Measurements from ENCODE around the gene HSDL1. TPM values are rescaled to one million over a fixed set of nuclear protein-coding genes. Genes with fewer than 3 reads are reported as not detected.
"Not testable (repeated sequence)": the region's sequence is repeated elsewhere in the genome, so short reads cannot be mapped to it uniquely, and the experiment has no call there.

HSDL1 gene
- polyA plus RNA-seq, 12 donors, result 14.2 to 21.3 (median 19.5) TPM; not detected in 1

DNA sequence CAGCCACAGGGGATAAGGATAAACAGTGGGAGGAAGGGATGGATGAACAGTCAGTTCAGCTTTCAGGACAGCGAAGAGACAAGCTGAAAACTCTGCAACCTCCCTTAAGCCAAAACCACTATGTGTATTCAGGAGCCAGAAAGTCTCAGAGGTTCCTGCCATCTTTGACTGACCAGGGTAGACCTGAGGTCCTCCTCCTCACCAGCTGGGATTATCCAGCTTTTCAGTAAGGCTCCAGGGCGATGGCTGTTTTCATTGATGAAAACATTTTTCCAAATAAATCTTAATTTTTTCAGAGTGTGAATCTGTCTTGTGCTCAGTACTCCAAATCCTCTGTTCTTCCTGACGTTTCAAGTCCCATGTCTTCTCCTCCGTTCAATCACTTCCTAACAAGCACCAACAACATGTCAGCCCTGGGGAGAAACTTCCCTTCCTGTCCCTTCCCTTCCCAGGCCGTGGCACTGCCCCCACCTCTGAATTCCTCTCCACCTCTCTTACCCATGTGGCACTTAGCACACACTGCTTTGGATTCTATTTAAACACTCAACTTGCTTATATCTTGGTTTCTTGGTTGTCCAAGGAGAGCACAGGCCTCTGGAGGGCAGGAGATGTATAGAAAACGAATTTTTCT, 5.2 kb downstream of the HSDL1 start:
- DNase-seq, result no peak

DNA sequence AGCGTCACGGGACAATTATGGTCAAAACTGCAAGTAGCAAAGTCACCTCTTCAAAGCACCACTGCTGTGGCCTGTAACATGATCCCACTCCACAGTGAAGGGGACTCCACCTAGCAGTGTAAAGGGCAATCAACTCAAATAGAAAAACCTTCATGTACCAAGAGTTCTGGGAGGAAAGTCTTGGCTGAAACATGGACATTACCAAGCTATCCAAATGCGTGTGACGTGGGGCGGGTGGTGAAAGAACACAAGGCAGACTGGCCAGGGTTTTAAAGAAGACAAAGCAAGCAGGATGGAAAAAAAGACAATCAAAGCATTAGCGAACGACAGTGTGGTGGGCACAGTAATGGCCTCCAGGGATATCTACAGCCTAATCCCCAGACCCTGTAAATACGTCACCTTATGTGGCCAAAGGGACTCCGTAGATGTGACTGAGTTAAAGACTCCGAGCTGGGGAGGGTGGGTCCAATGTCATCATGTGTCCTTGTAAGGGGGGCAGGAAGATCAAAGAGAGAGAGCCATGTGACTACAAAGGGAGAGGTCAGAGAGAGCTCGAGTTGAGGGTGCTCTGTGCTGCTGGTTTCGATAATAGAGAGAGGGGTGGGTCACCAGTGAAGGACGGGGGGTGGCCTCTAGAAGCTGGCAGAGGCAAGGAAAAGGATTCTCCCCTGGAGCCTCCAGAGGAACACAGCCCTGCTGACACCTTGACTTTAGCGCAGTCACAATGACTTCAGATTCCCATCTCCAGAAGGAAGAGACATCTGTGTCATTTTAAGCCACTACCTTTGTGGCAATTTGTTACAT, 6.0 kb downstream of the HSDL1 start:
- no peak for DNase-seq

DNA sequence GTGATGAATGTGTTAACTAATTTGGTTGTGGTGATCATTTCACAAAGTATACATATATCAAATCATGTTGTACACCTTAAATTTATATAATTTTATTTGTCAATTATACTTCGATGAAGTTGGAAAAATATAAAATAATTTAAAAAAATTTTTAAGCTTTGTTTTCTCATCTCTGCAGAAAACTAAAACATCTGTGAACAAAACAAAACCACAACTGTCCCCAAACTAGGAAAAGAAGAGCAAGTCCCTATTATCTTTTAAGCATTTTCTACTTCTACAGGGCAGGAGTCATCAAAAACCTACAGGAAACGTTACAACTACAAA, 6.5 kb downstream of the HSDL1 start:
- DNase-seq, result no peak

GRCh38 chr16:84137769-84138357, 7.1 kb downstream of the HSDL1 start:
- DNase-seq, result no peak

DNA sequence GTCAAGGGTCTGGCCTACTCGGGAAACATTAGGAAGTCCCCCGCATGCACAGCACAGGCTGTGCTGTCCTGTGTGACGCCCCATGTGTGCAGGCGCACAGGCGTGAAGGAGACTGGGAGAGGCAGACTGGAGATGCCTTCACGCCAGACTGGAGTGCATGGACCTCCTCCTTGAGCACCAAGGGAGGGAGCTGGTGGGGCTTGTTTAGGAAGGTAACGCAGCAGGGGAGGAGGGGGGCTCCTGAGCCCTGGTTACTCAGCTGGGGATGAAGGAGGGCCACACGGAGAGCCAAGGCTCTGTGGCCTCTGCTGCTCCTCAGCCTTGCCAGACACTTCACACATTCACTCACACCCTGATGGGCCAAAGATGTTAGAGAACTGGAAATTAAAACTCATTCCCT, 7.7 kb downstream of the HSDL1 start:
- DNase-seq, result no peak

DNA sequence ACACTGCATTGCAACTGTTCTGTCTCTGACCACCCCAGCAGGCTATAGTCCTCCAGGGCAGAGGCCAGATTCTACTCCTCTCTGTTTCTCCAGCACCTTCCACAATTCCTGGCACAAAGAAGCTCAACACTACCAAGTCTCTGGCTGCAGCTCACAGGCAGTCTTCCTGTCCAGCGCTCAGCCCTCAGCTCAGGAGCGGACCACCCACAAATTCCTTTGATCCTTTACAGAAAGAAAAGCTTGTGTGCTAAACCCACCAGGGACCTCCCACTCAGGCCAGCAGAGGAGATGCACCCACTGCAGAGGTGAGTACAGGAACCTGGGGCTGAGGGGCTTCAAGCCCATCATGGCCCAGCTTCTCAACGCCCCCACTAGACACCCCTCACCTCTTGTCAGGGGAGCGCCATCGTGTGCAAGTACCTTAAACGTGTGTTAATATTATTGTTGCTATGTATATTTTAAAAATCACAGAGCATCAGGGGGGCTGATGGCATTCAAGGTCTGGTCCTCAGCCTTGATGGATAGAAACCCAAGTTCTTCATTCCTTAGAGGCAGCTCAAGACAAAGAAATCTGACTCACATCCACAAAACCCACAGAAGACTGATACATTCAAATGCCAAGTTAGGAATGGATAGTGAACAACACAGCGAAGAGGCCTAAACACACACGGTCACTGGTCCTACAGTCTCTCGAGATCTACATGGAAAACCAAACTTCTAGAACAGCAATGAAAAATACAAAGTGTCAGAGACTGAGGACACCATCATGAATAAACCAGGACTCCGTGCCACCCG, 8.4 kb downstream of the HSDL1 start:
- DNase-seq, result no peak

DNA sequence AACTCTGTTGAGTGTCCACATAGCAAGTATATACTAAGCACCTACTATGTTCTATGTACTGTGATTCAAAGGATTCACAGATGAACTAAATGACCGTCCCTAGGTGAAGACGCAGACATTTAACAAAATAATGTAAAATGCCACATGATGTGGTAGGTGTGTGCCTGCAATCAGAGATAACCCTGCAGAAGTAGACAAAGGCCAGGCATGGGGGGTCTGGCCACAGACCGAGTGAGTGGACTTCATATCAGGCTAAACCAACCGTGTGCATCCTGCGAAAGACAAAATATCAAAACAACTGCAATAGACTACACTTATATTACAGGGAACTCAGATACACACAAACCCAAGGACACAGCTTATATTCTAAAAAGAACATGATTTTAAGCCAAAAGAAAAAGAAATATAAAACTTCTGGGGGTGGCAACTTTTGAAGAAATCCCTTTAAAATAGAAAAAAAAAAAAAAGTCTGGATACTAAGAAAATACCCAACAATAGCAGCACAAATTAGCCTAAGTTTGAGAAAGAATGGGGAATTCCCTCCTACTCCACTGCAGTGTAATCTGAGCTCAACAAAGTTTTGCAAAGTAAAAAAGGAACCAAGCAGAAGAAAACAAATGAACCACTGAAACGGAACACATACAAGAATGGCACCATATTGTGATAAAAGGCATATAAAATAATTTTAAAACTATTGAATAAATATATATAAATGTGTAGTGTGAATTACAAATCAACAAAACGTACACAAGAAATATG, 12.3 kb downstream of the HSDL1 start:
- DNase-seq, result no peak

- DNase-seq, result no peak
Observed at GRCh38 chr16:84131117-84131516, 13.9 kb downstream of the HSDL1 start.

DNA sequence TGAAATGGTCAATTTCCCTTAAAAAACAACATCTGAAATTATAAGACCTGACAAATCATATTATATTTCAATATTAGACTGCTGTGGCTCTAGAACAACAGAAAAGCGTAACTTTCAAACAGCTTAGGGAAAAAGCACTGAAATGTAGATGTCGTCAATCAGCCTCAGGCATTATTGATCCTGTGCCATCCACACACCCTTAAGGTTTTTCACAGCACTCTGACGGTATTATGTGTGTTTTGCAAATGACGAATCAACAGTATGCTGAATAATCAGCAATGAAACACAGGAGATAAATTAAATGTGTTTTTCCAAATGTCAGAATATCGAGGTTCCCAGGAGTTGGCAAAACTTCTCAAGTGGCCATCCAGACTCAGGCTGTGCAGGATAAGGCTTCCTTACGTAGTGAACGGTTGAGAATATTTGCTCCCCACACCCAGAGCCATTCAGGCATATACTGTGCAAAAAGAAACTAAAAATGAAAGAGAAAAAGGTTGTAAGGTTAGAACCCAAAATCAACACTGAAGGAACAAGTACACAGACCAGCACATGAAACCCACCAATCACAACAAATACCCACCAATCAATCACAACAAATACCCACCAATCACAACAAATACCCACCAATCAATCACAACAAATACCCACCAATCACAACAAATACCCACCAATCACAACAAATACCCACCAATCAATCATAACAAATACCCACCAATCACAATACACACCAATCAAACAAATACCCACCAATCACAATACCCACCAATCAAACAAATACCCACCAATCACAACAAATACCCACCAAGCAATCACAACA, 20.5 kb downstream of the HSDL1 start:
- DNase-seq, result no peak

DNA sequence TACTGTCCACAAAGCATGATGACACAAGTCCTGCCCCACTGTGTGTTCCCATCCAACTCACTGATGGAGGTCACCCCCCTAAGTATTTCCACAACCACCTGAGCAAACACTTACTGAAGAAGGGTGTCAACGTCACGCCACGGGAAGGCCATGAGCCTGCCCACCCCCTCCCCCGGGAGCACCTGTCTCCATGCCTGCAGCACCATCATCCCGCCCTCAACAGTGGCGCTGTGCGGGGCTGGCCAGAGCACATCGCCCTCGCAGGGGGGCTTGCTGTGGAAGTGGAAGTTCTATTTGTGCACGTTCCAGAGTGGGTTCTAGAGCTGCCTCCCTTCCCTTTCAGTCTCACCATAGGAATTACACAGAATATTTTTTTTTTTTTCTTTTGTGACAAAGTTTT, 24.0 kb downstream of the HSDL1 start:
- no peak for DNase-seq

DNA sequence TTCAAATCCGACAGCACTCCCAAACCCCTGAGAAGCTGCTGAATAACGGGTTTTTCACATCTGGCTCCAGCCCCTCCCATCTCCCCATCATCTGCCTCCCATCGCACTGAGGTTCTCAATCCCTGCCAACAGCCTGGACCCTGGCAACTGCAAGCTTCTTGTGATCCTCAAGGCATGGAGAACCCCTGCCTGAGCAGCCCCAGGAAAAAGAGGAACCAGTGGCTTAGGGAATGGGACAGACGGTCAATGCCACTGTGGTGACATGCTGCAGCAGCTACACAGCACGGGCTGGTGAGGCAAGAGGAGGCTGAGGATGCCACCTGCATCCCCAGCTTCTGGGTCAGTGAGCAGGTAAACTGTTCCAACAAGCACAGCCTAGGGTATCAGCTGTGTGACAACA, 25.0 kb downstream of the HSDL1 start:
- no peak for DNase-seq

- DNase-seq, result no peak
Observed at GRCh38 chr16:84119368-84119767, 25.6 kb downstream of the HSDL1 start.

GRCh38 chr16:84118315-84118714, 26.7 kb downstream of the HSDL1 start:
- DNase-seq, result not testable (repeated sequence)

- DNase-seq, result peak; percentile 52
Observed at GRCh38 chr16:84117494-84117843, 27.5 kb downstream of the HSDL1 start.

- peak; percentile 98 for DNase-seq
Observed at GRCh38 chr16:84116720-84117493, 28.1 kb downstream of the HSDL1 start, which contains the start of gene MBTPS1. Gene MBTPS1, minus strand, starts transcription at chr16:84116942. Its CDS starts 15,159 bp downstream, at chr16:84101783.

DNA sequence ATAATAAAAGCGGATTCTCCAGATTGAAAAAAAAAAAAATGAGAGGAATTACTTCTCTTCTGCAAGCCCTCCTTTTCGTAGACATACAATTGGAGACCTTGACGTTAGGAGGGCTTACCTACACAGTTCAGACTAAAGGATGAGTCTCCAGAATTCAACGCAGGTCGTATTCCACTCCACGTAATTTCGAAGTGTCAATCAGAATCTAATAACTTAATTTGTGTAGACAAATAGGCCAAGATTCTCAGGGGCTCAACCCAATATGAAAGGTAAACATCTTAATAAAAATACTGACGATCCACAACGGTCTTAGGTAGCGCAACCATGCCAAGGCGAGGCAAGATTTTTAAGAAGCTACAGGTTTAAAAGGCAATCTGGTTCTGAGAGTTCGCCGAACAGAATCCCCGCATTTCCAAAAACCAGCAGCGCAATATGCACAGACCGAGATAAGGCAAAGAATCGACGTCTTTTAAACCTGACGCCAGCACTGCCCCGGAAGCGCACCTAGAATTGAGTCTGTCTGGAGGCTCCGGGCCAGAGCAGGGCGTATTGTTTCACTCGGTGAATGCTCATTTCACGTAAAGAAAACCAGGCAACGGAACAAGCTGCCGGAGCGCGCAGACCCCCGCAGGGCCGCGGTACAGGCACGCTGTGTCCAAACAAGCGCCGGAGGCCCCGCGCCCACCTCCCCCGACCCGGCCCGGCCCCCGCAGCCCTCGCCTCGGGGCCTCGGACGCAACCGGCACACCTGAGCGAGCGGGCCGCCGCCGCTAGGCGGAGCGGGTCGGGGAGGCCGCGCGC, 28.9 kb downstream of the HSDL1 start:
- peak; percentile 38 for DNase-seq

DNA sequence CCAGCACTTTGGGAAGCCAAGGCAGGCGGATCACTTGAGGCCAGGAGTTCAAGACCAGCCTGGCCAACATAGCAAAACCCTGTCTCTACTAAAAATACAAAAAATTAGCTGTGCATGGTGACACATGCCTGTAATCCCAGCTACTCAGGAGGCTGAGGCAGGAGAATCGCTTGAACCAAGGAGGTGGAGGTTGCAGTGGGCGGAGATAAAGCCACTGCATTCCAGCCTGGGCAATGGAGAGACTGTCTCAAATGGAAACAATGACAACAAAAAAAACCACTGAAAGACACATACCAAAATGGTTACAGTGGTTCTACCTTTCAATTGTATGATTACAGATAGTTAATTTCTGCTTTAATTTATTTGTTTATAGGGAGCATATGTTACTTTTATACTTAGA, 33.0 kb downstream of the HSDL1 start:
- DNase-seq, result not testable (repeated sequence)

DNA sequence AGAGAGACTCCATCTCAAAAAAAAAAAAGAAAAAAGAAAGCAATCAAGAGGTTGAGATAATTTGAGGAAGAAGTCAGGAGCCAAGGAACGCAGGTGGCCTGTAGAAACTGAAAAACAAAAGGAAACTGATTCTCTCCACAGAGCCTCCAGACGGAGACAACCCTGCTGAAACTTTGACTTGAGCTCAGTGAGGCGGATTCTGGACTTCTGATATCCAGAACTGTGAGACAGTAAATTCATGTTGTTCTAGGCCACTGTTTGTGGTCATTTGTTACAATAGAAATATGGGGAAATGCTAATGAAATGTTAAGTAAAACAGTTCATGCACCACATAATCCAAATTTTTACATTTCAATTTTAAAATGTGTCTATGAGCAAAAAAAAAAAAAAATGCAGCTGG, 33.5 kb downstream of the HSDL1 start:
- no peak for DNase-seq

- DNase-seq, result no peak
Observed at GRCh38 chr16:84110527-84110926, 34.5 kb downstream of the HSDL1 start.

Data from muscle of arm (tissue), 12 donors.